NCI-H2227 (cell line): Measurements from ENCODE around the gene SERPINA1.

Experiments used
- DNase-seq: peaks from one replicate; lab custom pipeline; 2025; ENCODE audit not compliant: unreplicated experiment; lab: John Stamatoyannopoulos, UW

SERPINA1 gene

GRCh38 chr14:94398182-94398479 lies 9.7 kb upstream of the SERPINA1 start:
- DNase-seq: no peak

- no peak for DNase-seq
These were observed 9.1 kb upstream of the SERPINA1 start for GRCh38 chr14:94397289-94398181.

- no peak for DNase-seq
These were observed 8.3 kb upstream of the SERPINA1 start for GRCh38 chr14:94396628-94397225.

- DNase-seq: no peak
These were observed 7.6 kb upstream of the SERPINA1 start for GRCh38 chr14:94395888-94396574.

- no peak for DNase-seq
These were observed 7.0 kb upstream of the SERPINA1 start for GRCh38 chr14:94395282-94395887.

GRCh38 chr14:94394581-94395207 lies 6.3 kb upstream of the SERPINA1 start:
- no peak for DNase-seq

- DNase-seq: no peak
These were observed 5.7 kb upstream of the SERPINA1 start for GRCh38 chr14:94394025-94394493.

GRCh38 chr14:94393474-94393873 lies 5.1 kb upstream of the SERPINA1 start:
- no peak for DNase-seq

- no peak for DNase-seq
These were observed 4.1 kb upstream of the SERPINA1 start for GRCh38 chr14:94392510-94392935.

GRCh38 chr14:94391281-94391975 lies 3.0 kb upstream of the SERPINA1 start:
- no peak for DNase-seq

GRCh38 chr14:94390372-94391086 lies 2.1 kb upstream of the SERPINA1 start:
- no peak for DNase-seq

- DNase-seq: no peak
These were observed 1.4 kb upstream of the SERPINA1 start for GRCh38 chr14:94389731-94390371.

GRCh38 chr14:94389104-94389469 lies 685 bp upstream of the SERPINA1 start:
- DNase-seq: no peak

GRCh38 chr14:94388027-94388383 lies 397 bp downstream of the SERPINA1 start:
- no peak for DNase-seq

- DNase-seq: no peak
These were observed 1.1 kb downstream of the SERPINA1 start for GRCh38 chr14:94387051-94388026.

- DNase-seq: no peak
These were observed 2.0 kb downstream of the SERPINA1 start for GRCh38 chr14:94386085-94387031.

GRCh38 chr14:94385553-94386057 lies 2.8 kb downstream of the SERPINA1 start:
- DNase-seq: no peak
